Measurements from ENCODE around the gene BRINP1.

Gene BRINP1

DNA sequence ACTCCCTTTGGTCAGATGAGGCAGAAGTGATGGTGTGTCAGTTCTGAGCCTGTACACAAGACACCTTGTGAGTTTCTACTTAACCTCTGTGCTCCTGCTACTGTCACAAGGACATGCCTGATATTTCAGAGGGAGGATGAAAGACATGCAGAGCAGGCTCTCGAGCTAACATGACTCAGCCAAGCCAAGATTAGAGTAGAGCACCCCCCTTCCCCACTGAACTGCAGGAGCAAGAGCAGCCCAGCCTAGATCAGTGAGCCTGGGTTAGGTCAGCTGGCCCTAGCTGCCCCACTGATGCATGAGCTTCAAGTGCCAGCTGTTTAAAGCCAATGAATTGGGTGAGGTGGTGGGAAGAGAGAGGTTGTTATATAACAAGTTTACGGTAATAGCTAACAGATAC lies 36.7 kb downstream of the BRINP1 start:
- no peak overlapping the region for H3K4me2 ChIP-seq (ENCODE audit: low read depth, low read length, poor library complexity, severe bottlenecking)
- no peaks in the 10 kb centered on the region for H3K79me2 ChIP-seq (ENCODE audit: insufficient read depth, low read length)
- H3K4me1 ChIP-seq (ENCODE audit: insufficient read depth, low read length, poor library complexity, severe bottlenecking), result no peaks in the 10 kb centered on the region
- no peaks in the 10 kb centered on the region for H3F3A ChIP-seq (ENCODE audit: low read depth)
- no peak overlapping the region for H2AFZ ChIP-seq (ENCODE audit: low read length)
- TF ChIP-seq EZH2phosphoT487 (IDR thresholded peaks at IDR 0.05; ENCODE audit: borderline replicate concordance) (no peak), CTCF (conservative IDR thresholded peaks at IDR 0.05; ENCODE audit: low read length) (no peak)
- H3K36me3 ChIP-seq (ENCODE audit: insufficient read depth, low read length), result no peaks in the 10 kb centered on the region
- no peak overlapping the region for H3K4me3 ChIP-seq (ENCODE audit: low read length, poor library complexity, severe bottlenecking)
- H3K9me2 ChIP-seq (replicated peaks; ENCODE audit: low read depth, low read length), result no peaks in the 10 kb centered on the region
- no peak overlapping the region for H3K9ac ChIP-seq (ENCODE audit: low read depth, low read length, poor library complexity, severe bottlenecking)
- H3K9me3 ChIP-seq (ENCODE audit: insufficient read depth, low read depth, low read length), result no peaks in the 10 kb centered on the region
- H3K27me3 ChIP-seq (ENCODE audit: insufficient read depth, low read length, poor library complexity, severe bottlenecking), result no peaks in the 10 kb centered on the region
- no peaks in the 10 kb centered on the region for H4K20me1 ChIP-seq (ENCODE audit: insufficient read depth, low read length, poor library complexity, severe bottlenecking)

- no peak overlapping the region for H3K4me3 ChIP-seq (ENCODE audit: low read length, poor library complexity, severe bottlenecking)
- H3K36me3 ChIP-seq (ENCODE audit: insufficient read depth, low read length), result no peaks in the 10 kb centered on the region
- no peak overlapping the region for H3K9ac ChIP-seq (ENCODE audit: low read depth, low read length, poor library complexity, severe bottlenecking)
- H3K27me3 ChIP-seq (ENCODE audit: insufficient read depth, low read length, poor library complexity, severe bottlenecking), result no peaks in the 10 kb centered on the region
- no peaks in the 10 kb centered on the region for H4K20me1 ChIP-seq (ENCODE audit: insufficient read depth, low read length, poor library complexity, severe bottlenecking)
- H3K4me2 ChIP-seq (ENCODE audit: low read depth, low read length, poor library complexity, severe bottlenecking), result no peak overlapping the region
- no peaks in the 10 kb centered on the region for H3K79me2 ChIP-seq (ENCODE audit: insufficient read depth, low read length)
- no peaks in the 10 kb centered on the region for H3F3A ChIP-seq (ENCODE audit: low read depth)
- no peaks in the 10 kb centered on the region for H3K9me2 ChIP-seq (replicated peaks; ENCODE audit: low read depth, low read length)
- H2AFZ ChIP-seq (ENCODE audit: low read length), result no peak overlapping the region
- no peaks in the 10 kb centered on the region for H3K9me3 ChIP-seq (ENCODE audit: insufficient read depth, low read depth, low read length)
- TF ChIP-seq CTCF (conservative IDR thresholded peaks at IDR 0.05; ENCODE audit: low read length) (no peak), EZH2phosphoT487 (IDR thresholded peaks at IDR 0.05; ENCODE audit: borderline replicate concordance) (no peak)
- H3K4me1 ChIP-seq (ENCODE audit: insufficient read depth, low read length, poor library complexity, severe bottlenecking), result no peaks in the 10 kb centered on the region
These were observed 47.1 kb downstream of the BRINP1 start for GRCh38 chr9:119322184-119322583.

- Histone ChIP-seq H3K4me3 (ENCODE audit: low read length, poor library complexity, severe bottlenecking) (no peak overlapping the region), H3K9me2 (replicated peaks; ENCODE audit: low read depth, low read length) (no peaks in the 10 kb centered on the region), H3K4me2 (ENCODE audit: low read depth, low read length, poor library complexity, severe bottlenecking) (no peak overlapping the region), H3F3A (ENCODE audit: low read depth) (no peaks in the 10 kb centered on the region), H3K36me3 (ENCODE audit: insufficient read depth, low read length) (no peaks in the 10 kb centered on the region), H3K9me3 (ENCODE audit: insufficient read depth, low read depth, low read length) (no peaks in the 10 kb centered on the region), H4K20me1 (ENCODE audit: insufficient read depth, low read length, poor library complexity, severe bottlenecking) (no peaks in the 10 kb centered on the region), H3K27me3 (ENCODE audit: insufficient read depth, low read length, poor library complexity, severe bottlenecking) (no peaks in the 10 kb centered on the region), H3K79me2 (ENCODE audit: insufficient read depth, low read length) (no peaks in the 10 kb centered on the region), H3K4me1 (ENCODE audit: insufficient read depth, low read length, poor library complexity, severe bottlenecking) (no peaks in the 10 kb centered on the region), H2AFZ (ENCODE audit: low read length) (no peak overlapping the region), H3K9ac (ENCODE audit: low read depth, low read length, poor library complexity, severe bottlenecking) (no peak overlapping the region)
- TF ChIP-seq EZH2phosphoT487 (IDR thresholded peaks at IDR 0.05; ENCODE audit: borderline replicate concordance) (no peak), CTCF (conservative IDR thresholded peaks at IDR 0.05; ENCODE audit: low read length) (no peak)
These were observed 50.9 kb downstream of the BRINP1 start for GRCh38 chr9:119318371-119318770.
